Measurements from ENCODE around the gene TNFRSF1B.

The TNFRSF1B gene

GRCh38 chr1:12249181-12249580 lies 82.4 kb downstream of the TNFRSF1B start:
- TF ChIP-seq CTCF (IDR thresholded peaks at IDR 0.05), result no peak
- H3K36me3 ChIP-seq, result peaks cover 84% of the 10 kb centered on the region
- no peaks in the 10 kb centered on the region for H3K27me3 ChIP-seq
- no peak overlapping the region for H3K27ac ChIP-seq
- no peaks in the 10 kb centered on the region for H3K4me1 ChIP-seq (ENCODE audit: control insufficient read depth in 1 of 2, insufficient read depth in 1 of 2, low read depth in 1 of 2, low read length in 1 of 2)
- no peak overlapping the region for H3K4me3 ChIP-seq (ENCODE audit: low read depth in 1 of 2, low read length in 1 of 2)
- no peaks in the 10 kb centered on the region for H3K9me3 ChIP-seq

GRCh38 chr1:12249748-12250147 lies 83.0 kb downstream of the TNFRSF1B start:
- TF ChIP-seq CTCF (IDR thresholded peaks at IDR 0.05), result no peak
- peaks cover 83% of the 10 kb centered on the region for H3K36me3 ChIP-seq
- H3K27ac ChIP-seq, result no peak overlapping the region
- H3K4me1 ChIP-seq (ENCODE audit: control insufficient read depth in 1 of 2, insufficient read depth in 1 of 2, low read depth in 1 of 2, low read length in 1 of 2), result no peaks in the 10 kb centered on the region
- no peaks in the 10 kb centered on the region for H3K27me3 ChIP-seq
- no peak overlapping the region for H3K4me3 ChIP-seq (ENCODE audit: low read depth in 1 of 2, low read length in 1 of 2)
- no peaks in the 10 kb centered on the region for H3K9me3 ChIP-seq

GRCh38 chr1:12251442-12251841 lies 84.7 kb downstream of the TNFRSF1B start:
- Histone ChIP-seq H3K9me3 (no peaks in the 10 kb centered on the region), H3K36me3 (peaks cover 75% of the 10 kb centered on the region), H3K27me3 (no peaks in the 10 kb centered on the region), H3K4me3 (ENCODE audit: low read depth in 1 of 2, low read length in 1 of 2) (no peak overlapping the region), H3K27ac (no peak overlapping the region), H3K4me1 (ENCODE audit: control insufficient read depth in 1 of 2, insufficient read depth in 1 of 2, low read depth in 1 of 2, low read length in 1 of 2) (peaks cover 7 to 9% of the 10 kb centered on the region in 2 experiments)
- TF ChIP-seq CTCF (IDR thresholded peaks at IDR 0.05), result no peak

- H3K27ac ChIP-seq, result no peak overlapping the region
- no peak for TF ChIP-seq CTCF (IDR thresholded peaks at IDR 0.05)
- peaks cover 82% of the 10 kb centered on the region for H3K36me3 ChIP-seq
- no peaks in the 10 kb centered on the region for H3K9me3 ChIP-seq
- no peaks in the 10 kb centered on the region for H3K27me3 ChIP-seq
- H3K4me3 ChIP-seq (ENCODE audit: low read depth in 1 of 2, low read length in 1 of 2), result no peak overlapping the region
- H3K4me1 ChIP-seq (ENCODE audit: control insufficient read depth in 1 of 2, insufficient read depth in 1 of 2, low read depth in 1 of 2, low read length in 1 of 2), result peaks cover 7 to 9% of the 10 kb centered on the region in 2 experiments
Observed at GRCh38 chr1:12255913-12256312, 89.1 kb downstream of the TNFRSF1B start.

- Histone ChIP-seq H3K9me3 (no peaks in the 10 kb centered on the region), H3K36me3 (peaks cover 87% of the 10 kb centered on the region), H3K27me3 (no peaks in the 10 kb centered on the region), H3K4me3 (ENCODE audit: low read depth in 1 of 2, low read length in 1 of 2) (no peak overlapping the region), H3K4me1 (ENCODE audit: control insufficient read depth in 1 of 2, insufficient read depth in 1 of 2, low read depth in 1 of 2, low read length in 1 of 2) (peaks cover 7 to 9% of the 10 kb centered on the region in 2 experiments), H3K27ac (no peak overlapping the region)
- no peak for TF ChIP-seq CTCF (IDR thresholded peaks at IDR 0.05)
Observed at GRCh38 chr1:12258272-12258671, 91.5 kb downstream of the TNFRSF1B start.

Data from neutrophil (primary cell).